HG03280 (cell line): ENCODE measurements around the gene CNOT3.

Experiments used
- ATAC-seq: cut with Tn5 transposase; IDR thresholded peaks from one replicate; pipeline ENCODE4 v1.9.1; 2021; ENCODE audit warnings: mild to moderate bottlenecking, moderate library complexity; ENCODE audit not compliant: unreplicated experiment

Gene CNOT3

DNA sequence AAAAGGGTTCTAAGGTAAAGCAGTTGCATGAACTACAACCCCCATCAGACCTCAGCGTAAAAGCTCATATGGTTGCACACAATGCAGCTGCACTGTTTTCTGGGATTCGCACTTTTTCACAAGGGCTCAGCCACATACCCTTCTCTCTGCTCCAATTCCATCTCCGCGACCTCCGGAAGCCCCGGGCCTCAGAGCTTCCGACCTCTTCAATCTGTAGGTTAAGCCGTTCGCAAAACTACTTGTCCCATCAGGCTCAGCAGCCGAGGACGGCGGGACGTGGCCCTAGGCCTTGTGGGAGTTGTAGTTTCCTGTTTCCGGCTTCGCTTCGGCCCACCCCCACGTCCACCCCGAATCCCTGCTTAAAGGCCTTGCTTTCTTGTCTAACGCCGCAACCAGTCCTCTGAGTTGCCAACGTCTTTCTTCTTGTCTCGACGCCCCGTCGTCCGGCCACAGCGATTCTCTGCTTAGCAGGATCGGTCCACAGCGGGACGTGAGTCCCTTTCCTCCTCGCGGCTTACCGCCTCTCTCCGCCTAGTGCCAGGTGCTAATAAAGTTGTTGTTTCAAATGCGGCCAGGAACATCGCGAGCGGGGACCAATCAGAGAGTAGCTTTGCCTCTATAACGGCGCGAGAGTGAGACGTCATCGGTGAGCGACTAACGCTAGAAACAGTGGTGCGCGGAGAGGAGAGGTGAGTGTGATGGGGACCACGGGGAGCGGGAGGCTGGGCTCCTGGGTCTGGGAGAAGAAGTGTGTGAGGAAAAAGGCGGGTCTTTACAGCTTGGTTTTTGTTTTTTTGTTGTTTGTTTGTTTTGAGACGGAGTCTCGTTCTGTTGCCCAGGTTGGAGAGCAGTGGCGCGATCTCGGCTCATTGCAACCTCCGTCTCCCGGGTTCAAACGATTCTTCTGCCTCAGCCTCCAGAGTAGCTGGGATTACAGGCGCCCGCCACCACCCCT, 22.2 kb upstream of the CNOT3 start, which contains the start of the genes PRPF31 and TFPT:
Gene PRPF31, plus strand, starts transcription at position 646 of the 955 bp plus-strand sequence. CDS start 2,525 bp downstream, outside the sequence.
Gene TFPT, minus strand, starts transcription at position 549 of the 955 bp plus-strand sequence. Its CDS starts 388 bp downstream, at position 161.
- peak; percentile 88 for ATAC-seq

DNA sequence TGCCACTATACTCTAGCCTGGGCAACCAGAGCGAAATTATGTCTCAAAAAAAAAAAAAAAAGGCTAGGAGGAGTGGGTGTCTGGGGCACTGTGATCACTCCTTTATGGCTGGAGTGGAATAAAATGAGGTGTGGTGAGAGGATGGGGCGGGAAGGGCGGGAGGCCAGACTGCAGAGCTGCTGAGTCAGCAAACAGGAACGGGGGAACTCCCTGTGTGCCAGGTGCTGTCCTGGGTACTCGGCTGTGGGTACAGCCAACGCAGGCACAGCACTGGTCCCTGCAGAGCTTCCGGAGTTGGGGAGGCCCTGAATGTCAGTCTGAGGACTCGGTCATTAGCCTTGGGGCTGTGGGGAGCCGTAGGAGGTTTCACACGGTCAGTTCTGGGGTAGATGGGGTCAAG, 16.3 kb upstream of the CNOT3 start:
- no peak for ATAC-seq

GRCh38 chr19:54123682-54124081, 13.9 kb upstream of the CNOT3 start:
- ATAC-seq, result no peak

GRCh38 chr19:54124393-54124792, 13.2 kb upstream of the CNOT3 start:
- ATAC-seq, result no peak

- no peak for ATAC-seq
Measured at GRCh38 chr19:54125713-54126112, 11.8 kb upstream of the CNOT3 start.

GRCh38 chr19:54127688-54128440, 9.7 kb upstream of the CNOT3 start:
- ATAC-seq, result no peak

GRCh38 chr19:54128441-54128725, 9.2 kb upstream of the CNOT3 start:
- ATAC-seq, result no peak

DNA sequence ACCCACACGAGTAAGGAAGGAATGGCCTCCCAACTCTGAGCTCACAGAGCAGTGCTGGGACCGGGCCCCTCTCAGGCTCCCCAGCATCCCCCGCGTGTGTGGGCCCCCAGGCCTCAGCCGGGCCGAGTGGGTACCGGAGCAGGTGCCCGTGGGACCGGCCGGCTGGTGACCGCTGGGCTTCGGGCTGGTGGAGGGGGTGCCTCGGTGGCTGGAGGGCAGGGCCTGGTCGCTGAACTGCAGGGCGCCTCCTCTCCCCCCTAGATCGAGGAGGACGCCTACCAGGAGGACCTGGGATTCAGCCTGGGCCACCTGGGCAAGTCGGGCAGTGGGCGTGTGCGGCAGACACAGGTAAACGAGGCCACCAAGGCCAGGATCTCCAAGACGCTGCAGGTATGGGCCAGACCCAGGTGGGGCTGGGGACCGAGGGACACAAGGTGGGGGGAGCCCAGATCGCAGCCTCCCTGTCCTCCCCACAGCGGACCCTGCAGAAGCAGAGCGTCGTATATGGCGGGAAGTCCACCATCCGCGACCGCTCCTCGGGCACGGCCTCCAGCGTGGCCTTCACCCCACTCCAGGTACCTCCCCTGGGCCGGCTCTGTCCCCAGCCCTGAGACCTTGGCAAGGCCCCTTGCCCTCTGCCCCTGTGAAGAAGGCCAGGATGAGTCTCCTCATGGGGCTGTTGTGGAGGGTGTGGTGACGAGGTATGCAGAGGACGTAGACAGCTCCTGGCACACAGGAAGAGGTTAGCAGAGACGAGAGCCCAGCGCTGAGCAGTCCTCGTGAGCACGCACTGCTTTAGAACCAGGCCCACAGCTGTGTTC, 8.6 kb upstream of the CNOT3 start:
- no peak for ATAC-seq

GRCh38 chr19:54129617-54129996, 8.0 kb upstream of the CNOT3 start:
- no peak for ATAC-seq

GRCh38 chr19:54133312-54133956, 4.1 kb upstream of the CNOT3 start:
- ATAC-seq, result no peak

DNA sequence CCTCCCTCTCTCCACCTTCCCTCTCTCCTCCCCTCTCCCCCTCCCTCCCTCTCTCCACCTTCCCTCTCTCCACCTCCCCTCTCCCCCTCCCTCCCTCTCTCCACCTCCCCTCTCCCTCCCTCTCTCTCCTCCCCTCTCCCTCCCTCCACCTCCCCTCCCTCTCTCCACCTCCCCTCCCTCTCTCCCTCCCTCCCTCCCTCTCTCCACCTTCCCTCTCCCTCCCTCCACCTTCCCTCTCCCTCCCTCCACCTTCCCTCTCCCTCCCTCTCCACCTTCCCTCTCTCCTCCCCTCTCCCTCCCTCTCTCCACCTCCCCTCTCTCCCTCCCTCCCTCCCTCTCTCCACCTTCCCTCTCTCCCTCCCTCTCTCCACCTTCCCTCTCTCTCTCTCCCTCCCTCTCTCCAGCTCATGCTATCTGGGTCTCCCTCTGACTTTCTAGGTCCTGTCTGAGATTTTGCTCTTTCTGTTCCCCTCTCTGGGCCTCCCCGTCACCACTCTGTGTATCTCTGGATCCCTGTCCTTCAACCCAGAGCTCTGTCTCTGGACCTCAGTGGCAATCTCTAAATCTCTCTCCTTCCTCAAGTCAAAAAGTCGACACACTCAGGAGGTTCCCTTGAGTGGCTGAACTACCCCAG, 3.5 kb upstream of the CNOT3 start:
- ATAC-seq, result no peak

- no peak for ATAC-seq
Measured at GRCh38 chr19:54136086-54136863, 1.3 kb upstream of the CNOT3 start.

GRCh38 chr19:54136864-54137698, 481 bp upstream of the CNOT3 start:
- peak; percentile 75 for ATAC-seq

- ATAC-seq, result no peak
Measured at GRCh38 chr19:54138489-54139256, 1.1 kb downstream of the CNOT3 start.

- ATAC-seq, result no peak
Measured at GRCh38 chr19:54141356-54141755, 3.8 kb downstream of the CNOT3 start.

DNA sequence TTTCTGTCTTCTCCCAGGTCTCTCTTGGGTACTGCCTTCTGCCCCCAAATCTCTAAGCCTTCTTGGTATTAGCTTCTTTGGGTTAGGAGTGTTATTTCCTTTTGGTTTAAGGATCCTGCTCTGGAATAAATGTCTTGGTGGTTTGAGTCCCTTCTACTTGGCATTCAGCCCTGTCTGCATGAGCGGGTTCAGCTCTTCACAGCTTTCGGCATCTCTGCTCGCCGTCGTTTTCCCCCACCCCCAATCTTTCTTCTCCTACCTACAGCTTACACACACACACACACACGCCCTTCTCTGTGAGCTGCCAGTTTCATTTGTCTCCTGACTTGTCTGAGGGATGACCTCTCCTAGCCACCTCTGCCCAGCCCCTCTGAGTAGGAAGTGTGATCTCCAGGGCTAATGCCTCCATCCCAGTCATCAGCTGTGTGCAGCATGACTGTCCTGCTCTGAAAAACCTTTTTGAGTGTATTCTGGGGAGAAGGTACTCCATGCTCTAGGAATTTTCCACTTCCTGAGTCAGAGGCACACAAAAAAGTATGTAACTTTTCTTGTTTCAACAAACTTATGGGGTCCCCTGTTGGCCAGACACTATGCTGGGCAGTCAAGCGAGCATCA, 4.7 kb downstream of the CNOT3 start:
- ATAC-seq, result no peak

DNA sequence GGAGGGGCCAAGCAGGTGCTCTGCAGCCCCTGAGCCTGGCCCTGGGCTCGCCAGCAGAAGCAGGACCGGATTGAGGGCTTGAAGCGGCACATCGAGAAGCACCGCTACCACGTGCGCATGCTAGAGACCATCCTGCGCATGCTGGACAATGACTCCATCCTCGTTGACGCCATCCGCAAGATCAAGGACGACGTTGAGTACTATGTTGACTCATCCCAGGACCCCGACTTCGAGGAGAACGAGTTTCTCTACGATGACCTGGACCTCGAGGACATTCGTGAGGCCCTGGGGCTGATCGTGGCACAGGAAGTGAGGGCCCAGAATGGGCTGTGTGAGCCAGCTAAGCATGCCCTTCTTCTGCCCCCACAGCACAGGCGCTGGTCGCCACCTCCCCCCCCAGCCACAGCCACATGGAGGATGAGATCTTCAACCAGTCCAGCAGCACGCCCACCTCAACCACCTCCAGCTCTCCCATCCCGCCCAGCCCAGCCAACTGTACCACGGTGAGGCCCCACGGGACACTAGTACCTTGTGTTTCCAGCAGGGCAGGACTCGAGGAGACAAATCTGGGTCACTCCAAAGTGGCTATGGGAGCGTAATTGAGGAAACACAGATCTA, 8.1 kb downstream of the CNOT3 start:
- no peak for ATAC-seq
